Measurements from ENCODE around the gene TRERF1. TPM values are rescaled to one million over a fixed set of nuclear protein-coding genes. Genes with fewer than 3 reads are reported as not detected.
A peak's percentile ranks its signal among the peaks of the same experiment; 100 is the strongest.

The TRERF1 gene, protein sequence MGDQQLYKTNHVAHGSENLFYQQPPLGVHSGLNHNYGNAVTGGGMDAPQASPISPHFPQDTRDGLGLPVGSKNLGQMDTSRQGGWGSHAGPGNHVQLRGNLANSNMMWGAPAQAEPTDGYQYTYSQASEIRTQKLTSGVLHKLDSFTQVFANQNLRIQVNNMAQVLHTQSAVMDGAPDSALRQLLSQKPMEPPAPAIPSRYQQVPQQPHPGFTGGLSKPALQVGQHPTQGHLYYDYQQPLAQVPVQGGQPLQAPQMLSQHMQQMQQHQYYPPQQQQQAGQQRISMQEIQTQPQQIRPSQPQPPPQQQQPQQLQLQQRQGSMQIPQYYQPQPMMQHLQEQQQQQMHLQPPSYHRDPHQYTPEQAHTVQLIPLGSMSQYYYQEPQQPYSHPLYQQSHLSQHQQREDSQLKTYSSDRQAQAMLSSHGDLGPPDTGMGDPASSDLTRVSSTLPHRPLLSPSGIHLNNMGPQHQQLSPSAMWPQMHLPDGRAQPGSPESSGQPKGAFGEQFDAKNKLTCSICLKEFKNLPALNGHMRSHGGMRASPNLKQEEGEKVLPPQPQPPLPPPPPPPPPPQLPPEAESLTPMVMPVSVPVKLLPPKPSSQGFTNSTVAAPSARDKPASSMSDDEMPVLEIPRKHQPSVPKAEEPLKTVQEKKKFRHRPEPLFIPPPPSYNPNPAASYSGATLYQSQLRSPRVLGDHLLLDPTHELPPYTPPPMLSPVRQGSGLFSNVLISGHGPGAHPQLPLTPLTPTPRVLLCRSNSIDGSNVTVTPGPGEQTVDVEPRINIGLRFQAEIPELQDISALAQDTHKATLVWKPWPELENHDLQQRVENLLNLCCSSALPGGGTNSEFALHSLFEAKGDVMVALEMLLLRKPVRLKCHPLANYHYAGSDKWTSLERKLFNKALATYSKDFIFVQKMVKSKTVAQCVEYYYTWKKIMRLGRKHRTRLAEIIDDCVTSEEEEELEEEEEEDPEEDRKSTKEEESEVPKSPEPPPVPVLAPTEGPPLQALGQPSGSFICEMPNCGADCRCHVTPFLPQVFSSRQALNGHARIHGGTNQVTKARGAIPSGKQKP (N-terminal part only)
- 12.4 and 14.0 TPM in 2 replicates for total RNA-seq
- long read RNA-seq, partial matches to known transcripts: 2 of 14 reads
- long read RNA-seq, other reads (novel, unspliced or antisense): 12 of 14 reads

DNA sequence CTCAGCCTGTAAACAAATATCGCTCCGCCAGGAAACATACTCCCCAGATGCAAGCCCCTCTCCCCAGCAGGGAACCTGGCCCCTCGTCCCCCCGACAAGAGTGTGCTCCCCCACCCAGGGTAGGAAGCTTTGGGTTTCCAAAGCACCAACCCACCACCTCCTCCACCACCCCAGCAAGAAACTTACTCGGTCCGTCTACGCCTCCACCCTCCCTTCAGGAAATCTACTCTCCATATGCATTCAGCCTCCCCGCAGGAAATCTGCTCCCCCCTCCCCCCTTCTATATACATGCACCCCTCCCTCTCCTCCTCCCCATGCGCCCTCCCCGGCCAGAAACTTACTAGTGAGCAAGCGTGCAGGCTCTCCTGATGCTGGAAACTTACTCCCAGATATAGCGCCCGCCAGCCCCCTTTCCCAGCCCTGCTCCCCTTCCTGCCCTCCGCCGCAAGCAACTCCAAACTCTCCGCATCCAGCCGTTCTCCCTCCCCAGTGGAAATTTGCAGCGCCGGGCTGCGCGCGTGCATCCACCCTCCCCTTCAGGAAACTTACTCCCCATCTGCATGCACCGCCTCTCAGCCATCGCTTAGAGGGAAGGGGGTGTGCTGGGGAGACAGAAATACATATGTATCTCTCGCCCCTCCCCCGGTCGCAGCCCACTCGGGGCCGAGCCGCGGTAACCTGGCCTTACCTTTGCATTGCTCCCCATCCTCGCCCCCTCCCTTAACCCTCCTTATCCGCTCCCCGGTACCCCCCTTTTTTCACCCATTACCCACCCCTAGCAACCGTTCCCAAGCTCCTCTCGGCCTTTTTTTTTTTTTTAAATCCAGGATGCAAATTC lies at the start of gene TRERF1:
Gene TRERF1 (minus strand): TSS at position 594 of the 838 bp plus-strand sequence. CDS start 182,336 bp downstream, outside the sequence.
- H3K4me3 Mint-ChIP-seq: peak within 1 kb of the TSS; percentile 100
- peaks cover 3% of the 10 kb centered on the region for H3K36me3 Mint-ChIP-seq (ENCODE audit: low read depth)
- TF ChIP-seq, protein P1, sequence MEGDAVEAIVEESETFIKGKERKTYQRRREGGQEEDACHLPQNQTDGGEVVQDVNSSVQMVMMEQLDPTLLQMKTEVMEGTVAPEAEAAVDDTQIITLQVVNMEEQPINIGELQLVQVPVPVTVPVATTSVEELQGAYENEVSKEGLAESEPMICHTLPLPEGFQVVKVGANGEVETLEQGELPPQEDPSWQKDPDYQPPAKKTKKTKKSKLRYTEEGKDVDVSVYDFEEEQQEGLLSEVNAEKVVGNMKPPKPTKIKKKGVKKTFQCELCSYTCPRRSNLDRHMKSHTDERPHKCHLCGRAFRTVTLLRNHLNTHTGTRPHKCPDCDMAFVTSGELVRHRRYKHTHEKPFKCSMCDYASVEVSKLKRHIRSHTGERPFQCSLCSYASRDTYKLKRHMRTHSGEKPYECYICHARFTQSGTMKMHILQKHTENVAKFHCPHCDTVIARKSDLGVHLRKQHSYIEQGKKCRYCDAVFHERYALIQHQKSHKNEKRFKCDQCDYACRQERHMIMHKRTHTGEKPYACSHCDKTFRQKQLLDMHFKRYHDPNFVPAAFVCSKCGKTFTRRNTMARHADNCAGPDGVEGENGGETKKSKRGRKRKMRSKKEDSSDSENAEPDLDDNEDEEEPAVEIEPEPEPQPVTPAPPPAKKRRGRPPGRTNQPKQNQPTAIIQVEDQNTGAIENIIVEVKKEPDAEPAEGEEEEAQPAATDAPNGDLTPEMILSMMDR (conservative IDR thresholded peaks at IDR 0.05): no peak
- H3K27me3 Mint-ChIP-seq (ENCODE audit: low read depth): peaks cover 2% of the 10 kb centered on the region
- no peaks in the 10 kb centered on the region for H3K9me3 Mint-ChIP-seq
- peak; percentile 56 for DNase-seq (ENCODE audit: low read depth, low spot score)
- H3K4me1 Mint-ChIP-seq: peaks cover 57% of the 10 kb centered on the region
- peak within 1 kb of the TSS; percentile 97 for H3K27ac Mint-ChIP-seq (ENCODE audit: unreplicated experiment)

DNA sequence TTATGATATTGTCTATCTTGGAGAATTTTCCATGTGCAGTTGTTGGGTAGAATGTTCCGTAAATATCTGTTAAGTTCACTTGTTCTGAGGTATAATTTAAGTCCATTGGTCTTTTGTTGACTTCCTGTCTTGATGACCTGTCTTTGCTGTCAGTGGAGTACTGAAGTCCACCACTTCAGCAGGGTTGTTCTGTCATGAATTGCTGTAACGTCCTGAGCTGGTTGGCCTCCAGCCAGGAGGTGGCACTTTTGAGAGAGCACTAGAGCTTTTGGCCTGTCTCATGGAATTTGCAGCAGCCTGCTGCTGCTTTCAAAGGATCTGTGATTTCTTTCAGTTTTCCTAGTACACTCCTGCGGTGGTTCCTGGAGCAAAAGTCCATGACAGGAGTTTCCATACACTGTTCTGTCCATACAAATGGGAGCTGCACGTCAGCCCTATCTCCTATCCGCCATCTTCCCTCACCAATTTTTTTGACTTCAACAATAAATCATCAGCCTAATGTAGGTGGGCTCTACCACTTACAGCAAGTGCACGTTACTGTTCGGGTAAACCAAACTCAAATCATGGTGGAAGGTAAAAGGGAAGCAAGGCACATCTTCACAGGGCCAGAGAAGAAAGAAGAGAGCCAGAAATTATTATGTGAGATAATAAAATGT lies 46.9 kb upstream of the TRERF1 start:
- H3K9me3 Mint-ChIP-seq: peaks cover 13% of the 10 kb centered on the region
- DNase-seq (ENCODE audit: low read depth, low spot score): no peak
- TF ChIP-seq, protein P1 (conservative IDR thresholded peaks at IDR 0.05): no peak

DNA sequence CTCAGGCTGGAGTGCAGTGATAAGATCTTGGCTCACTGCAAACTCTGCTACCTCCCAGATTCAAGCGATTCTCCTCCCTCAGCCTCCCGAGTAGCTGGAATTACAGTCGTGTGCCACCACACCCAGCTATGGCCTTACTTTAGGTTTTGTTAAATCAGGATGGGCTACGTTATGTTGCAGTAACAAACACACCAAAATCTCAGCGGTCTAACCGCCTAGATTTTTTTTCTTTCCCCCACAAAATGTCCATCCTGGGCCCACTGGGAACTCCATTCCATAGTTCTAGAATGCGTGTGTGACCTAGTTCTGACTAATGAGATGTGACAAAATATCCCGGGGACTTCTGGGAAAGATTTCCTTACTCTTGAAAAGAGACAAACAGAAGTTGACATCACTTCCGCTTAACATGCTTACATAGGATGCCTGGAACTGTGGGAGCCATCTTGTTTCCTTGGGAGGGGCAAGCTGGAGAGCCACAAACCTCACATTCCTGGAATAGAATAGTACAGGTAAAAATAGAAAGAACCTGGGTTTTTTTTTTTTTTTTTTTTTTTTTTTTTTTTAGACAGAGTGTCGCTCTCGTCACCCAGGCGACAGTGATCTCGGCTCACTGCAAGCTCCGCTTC lies 42.3 kb upstream of the TRERF1 start:
- Mint-ChIP-seq H3K9me3 (peaks cover 9% of the 10 kb centered on the region), H3K4me1 (no peaks in the 10 kb centered on the region), H3K4me3 (no peak overlapping the region), H3K27me3 (ENCODE audit: low read depth) (peaks cover 3% of the 10 kb centered on the region), H3K36me3 (ENCODE audit: low read depth) (peaks cover 2% of the 10 kb centered on the region), H3K27ac (ENCODE audit: unreplicated experiment) (no peak overlapping the region)
- DNase-seq (ENCODE audit: low read depth, low spot score): no peak
- TF ChIP-seq, protein P1 (conservative IDR thresholded peaks at IDR 0.05): no peak

More for the DNA sequence above, 46.9 kb upstream of the TRERF1 start:
- Mint-ChIP-seq H3K36me3 (ENCODE audit: low read depth) (peaks cover 9% of the 10 kb centered on the region), H3K4me3 (no peak overlapping the region), H3K27ac (ENCODE audit: unreplicated experiment) (no peak overlapping the region), H3K27me3 (ENCODE audit: low read depth) (peaks cover 8% of the 10 kb centered on the region), H3K4me1 (no peaks in the 10 kb centered on the region)

DNA sequence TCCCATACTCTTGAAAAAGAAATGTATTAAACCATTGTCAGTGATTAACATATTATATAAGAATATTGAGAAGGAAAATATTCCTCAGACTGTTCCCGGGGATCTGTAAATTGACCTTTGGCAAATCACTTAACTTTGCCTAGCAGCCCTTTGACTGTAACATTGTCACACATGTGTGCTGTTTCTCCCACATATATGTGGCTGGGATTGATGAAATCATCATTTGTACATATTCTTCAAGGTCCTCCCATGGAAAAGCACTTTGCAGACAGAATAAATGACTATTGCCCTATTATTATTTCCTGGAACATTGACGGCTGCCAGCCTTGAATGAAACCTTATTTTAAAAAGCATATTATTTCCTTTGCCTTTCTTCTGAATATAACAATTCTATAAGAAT lies 36.4 kb upstream of the TRERF1 start:
- no peak for DNase-seq (ENCODE audit: low read depth, low spot score)
- Mint-ChIP-seq H3K27ac (ENCODE audit: unreplicated experiment) (no peak overlapping the region), H3K36me3 (ENCODE audit: low read depth) (no peaks in the 10 kb centered on the region), H3K27me3 (ENCODE audit: low read depth) (no peaks in the 10 kb centered on the region), H3K4me1 (no peaks in the 10 kb centered on the region), H3K9me3 (no peaks in the 10 kb centered on the region), H3K4me3 (no peak overlapping the region)
- TF ChIP-seq, protein P1 (conservative IDR thresholded peaks at IDR 0.05): no peak
